Prostate gland (tissue), 2 donors: ENCODE measurements around the gene TPGS1. TPM values are rescaled to one million over a fixed set of nuclear protein-coding genes. Genes with fewer than 3 reads are reported as not detected.

ENCODE experiments used
- DNase-seq: peaks from one replicate; pipeline ENCODE4 v3.0.0-alpha.2; 2019; ENCODE audit warnings: low spot score
- H3K27ac ChIP-seq, 2 donors: fragments of 200-600 bp; sonication (generic); 2 replicates each; pipeline ENCODE4 v1.5.1; 2017 to 2019
- H3K27me3 ChIP-seq: fragments of 200-600 bp; sonication (generic); replicated peaks from 2 replicates; pipeline ENCODE4 v1.5.1; 2019; ENCODE audit not compliant: insufficient read depth
- H3K36me3 ChIP-seq, 2 donors: fragments of 200-600 bp; sonication (generic); 1 replicate in 1 of 2; 2 replicates in 1 of 2; pipeline versions ENCODE4 v1.5.1 to v1.8.1; 2017 to 2019
- H3K4me1 ChIP-seq: fragments of 200-600 bp; sonication (generic); replicated peaks from 2 replicates; pipeline ENCODE4 v1.5.1; 2019
- H3K4me3 ChIP-seq, 2 donors: fragments of 200-600 bp; sonication (generic); 2 replicates each; pipeline ENCODE4 v1.5.1; 2017 to 2019
- H3K9me3 ChIP-seq: fragments of 200-600 bp; sonication (generic); 2 replicates; pipeline ENCODE4 v1.5.1; 2017
- POLR2A ChIP-seq: fragments of 450-650 bp; IDR thresholded peaks from one replicate; pipeline ENCODE4 v1.6.1; 2016; ENCODE audit warnings: antibody characterized with exemption, mild to moderate bottlenecking
- POLR2AphosphoS5 ChIP-seq: sonication (generic); formaldehyde crosslinking; IDR thresholded peaks from one replicate; pipeline ENCODE4 v1.6.1; 2017; ENCODE audit warnings: antibody characterized with exemption
- WGBS: methylation state at CpG from one replicate; pipeline ENCODE4 v1.1.5; 2018; 5-methylcytosine and 5-hydroxymethylcytosine counted together
- intact Hi-C: fragments of 100-400 bp; cut with DNase I; formaldehyde crosslinking; loops from one replicate; pipeline ENCODE4 v1.14.2; 2022
- total RNA-seq, 2 donors: library from RNA; depleted of rRNA; stranded (reverse); fragments of >200 nt; gene quantifications; one replicate each; pipeline ENCODE4 v1.1.0, GENCODE V29; 2016
- TF ChIP-seq, protein P1 (sequence below), 4 experiments: fragments of 200-600 bp in 2 of 4; fragments of 450-650 bp in 2 of 4; sonication (generic) in 2 of 4; IDR thresholded peaks; 1 replicate in 3 of 4; 2 replicates in 1 of 4; pipeline ENCODE4 v1.5.1; 2016 to 2019; ENCODE audit warnings: antibody characterized with exemption in 4 of 4, mild to moderate bottlenecking in 2 of 4, moderate library complexity in 2 of 4

Gene TPGS1
- total RNA-seq, 2 donors from 2014 or later: 90.0 to 94.9 TPM

DNA sequence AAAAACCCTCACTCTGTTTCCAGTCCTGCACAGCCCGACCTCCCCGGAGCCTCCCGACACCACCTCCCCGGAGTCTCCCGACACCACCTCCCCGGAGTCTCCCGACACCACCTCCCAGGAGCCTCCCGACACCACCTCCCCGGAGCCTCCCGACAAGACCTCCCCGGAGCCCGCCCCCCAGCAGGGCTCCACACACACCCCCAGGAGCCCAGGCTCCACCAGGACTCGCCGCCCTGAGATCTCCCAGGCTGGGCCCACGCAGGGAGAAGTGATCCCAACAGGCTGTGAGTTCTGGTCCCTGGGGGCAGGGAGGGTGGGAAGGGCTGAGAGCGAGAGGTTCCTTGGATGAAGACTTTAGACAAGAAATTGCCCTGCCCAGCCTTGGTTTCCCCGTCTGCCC lies 5.7 kb upstream of the TPGS1 start:
- 86% methylated on average over 17 of the region's 17 CpGs for WGBS
- intact Hi-C loops: no loop called here
- Histone ChIP-seq H3K4me3 (no peak overlapping the region), H3K27ac (no peak overlapping the region), H3K27me3 (peaks cover 10% of the 10 kb centered on the region), H3K36me3 (no peaks in the 10 kb centered on the region), H3K4me1 (no peaks in the 10 kb centered on the region), H3K9me3 (no peaks in the 10 kb centered on the region)
- DNase-seq: no peak
- TF ChIP-seq POLR2A (no peak), POLR2AphosphoS5 (no peak)
- TF ChIP-seq, protein P1, sequence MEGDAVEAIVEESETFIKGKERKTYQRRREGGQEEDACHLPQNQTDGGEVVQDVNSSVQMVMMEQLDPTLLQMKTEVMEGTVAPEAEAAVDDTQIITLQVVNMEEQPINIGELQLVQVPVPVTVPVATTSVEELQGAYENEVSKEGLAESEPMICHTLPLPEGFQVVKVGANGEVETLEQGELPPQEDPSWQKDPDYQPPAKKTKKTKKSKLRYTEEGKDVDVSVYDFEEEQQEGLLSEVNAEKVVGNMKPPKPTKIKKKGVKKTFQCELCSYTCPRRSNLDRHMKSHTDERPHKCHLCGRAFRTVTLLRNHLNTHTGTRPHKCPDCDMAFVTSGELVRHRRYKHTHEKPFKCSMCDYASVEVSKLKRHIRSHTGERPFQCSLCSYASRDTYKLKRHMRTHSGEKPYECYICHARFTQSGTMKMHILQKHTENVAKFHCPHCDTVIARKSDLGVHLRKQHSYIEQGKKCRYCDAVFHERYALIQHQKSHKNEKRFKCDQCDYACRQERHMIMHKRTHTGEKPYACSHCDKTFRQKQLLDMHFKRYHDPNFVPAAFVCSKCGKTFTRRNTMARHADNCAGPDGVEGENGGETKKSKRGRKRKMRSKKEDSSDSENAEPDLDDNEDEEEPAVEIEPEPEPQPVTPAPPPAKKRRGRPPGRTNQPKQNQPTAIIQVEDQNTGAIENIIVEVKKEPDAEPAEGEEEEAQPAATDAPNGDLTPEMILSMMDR (IDR thresholded peaks at IDR 0.05): no peak

DNA sequence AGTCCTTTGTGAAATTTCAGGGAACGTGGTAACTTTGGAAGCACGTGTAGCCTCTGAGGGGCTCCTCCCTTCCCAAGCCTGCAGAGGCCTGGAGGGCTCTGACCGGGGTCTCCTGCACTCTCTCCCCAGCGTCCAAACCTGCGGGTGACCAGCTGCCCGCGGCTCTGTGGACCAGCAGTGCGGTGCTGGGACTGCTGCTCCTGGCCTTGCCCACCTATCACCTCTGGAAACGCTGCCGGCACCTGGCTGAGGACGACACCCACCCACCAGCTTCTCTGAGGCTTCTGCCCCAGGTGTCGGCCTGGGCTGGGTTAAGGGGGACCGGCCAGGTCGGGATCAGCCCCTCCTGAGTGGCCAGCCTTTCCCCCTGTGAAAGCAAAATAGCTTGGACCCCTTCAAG lies 2.7 kb upstream of the TPGS1 start:
- 89% methylated on average over 14 of the region's 14 CpGs for WGBS
- H3K9me3 ChIP-seq: no peaks in the 10 kb centered on the region
- intact Hi-C loops: no loop called here
- H3K4me3 ChIP-seq: no peak overlapping the region
- DNase-seq: no peak
- no peaks in the 10 kb centered on the region for H3K36me3 ChIP-seq
- peaks cover 5% of the 10 kb centered on the region for H3K4me1 ChIP-seq
- TF ChIP-seq POLR2A (no peak), POLR2AphosphoS5 (no peak)
- TF ChIP-seq, protein P1 (IDR thresholded peaks at IDR 0.05): no peak
- no peak overlapping the region for H3K27ac ChIP-seq
- no peaks in the 10 kb centered on the region for H3K27me3 ChIP-seq

DNA sequence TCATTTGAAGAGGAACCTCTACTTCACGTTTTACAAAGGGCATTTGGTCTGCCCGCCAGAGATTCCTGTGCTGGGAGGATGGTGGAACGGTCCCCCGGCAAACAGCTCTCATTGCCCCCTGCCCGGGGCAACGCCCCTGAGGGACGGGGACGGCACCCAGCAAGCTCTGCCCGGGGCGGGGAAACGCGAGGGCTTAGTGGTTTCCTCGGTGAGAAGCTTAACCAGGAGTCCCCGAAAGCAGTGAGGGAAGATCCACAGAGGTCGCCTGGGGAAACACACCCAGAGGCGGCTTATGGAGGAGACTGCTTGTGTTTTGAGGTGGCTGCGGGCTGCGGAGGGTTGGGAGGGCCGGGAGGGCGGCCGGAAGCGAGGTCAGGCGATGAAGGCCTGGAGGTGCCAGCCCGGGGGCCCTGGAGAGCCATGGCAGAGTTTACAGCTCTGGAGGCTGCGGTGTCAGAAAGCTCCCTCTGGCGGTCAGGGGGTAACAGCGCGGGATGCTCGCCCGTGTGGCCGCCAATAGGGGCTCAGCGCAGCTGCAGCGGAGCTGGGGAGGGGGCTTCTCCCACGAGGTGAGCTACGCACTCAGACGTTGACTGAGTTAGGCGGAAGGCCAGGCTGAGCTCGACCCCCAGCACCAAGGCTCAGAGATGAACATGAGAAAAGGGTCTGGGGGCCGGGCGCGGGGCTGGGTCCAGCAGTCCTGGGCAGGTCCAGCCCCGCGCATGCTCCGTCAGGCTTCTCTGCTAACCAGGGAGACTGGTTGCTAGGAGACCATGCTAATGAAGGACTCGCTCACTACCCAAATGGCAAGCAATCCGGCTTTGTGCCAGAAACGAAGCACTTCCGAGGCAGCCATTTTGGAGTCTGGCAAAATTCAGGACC lies 652 bp upstream of the TPGS1 start:
- intact Hi-C loops: no loop called here
- 7% methylated on average over 39 of the region's 48 CpGs for WGBS

DNA sequence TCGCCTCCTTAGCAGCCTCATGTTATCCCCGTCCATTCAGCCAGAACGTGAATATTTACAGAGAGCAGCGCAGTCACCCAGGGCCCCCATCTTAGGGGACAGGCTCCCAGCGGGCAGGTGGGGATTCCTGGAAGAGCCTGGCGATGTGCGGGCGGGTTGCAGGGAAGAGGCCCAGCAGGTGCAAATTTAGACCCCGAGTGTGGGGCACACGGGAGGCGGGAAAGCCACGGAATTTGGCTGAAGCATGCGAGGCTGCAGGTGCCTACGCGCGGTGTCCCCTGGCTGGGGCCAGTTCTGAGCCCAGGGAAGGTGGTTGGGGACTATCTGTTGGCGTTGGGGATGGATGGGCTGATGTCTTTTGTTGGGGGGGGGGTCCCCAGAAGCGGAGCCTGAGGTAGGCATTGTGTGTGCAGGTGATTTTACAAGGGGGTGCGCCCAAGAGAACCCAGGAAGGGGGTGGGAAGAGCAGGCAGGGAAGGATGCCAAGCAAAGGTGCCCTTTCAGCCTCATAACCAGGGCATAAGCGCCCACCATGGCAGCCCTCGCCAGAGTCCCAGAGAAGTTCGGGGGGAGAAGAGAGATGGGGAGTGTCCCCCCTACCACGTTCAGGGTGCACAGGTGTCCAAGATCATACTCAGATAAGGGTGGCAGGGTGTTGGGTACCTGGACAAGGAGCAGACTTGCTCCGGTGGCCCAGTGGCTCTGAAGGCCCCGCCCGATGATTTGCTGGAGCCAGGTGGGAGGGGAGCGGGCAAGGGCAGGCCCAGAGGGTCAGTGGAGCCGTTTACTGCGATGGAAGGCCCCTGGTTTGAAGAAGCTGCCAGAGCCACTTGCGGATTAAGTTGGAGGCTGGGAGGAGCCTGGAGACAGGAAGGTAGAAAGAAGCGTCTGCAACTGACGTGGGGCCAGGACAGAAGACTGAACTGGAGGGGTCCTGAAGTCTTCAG lies 1.2 kb downstream of the TPGS1 start:
- Histone ChIP-seq H3K27me3 (no peaks in the 10 kb centered on the region), H3K36me3 (no peaks in the 10 kb centered on the region), H3K9me3 (no peaks in the 10 kb centered on the region), H3K4me3 (peak overlapping the region; percentile 91 to 99), H3K27ac (no peak overlapping the region), H3K4me1 (peaks cover 5% of the 10 kb centered on the region)
- no peak for DNase-seq
- 56% methylated on average over 32 of the region's 32 CpGs for WGBS
- TF ChIP-seq POLR2AphosphoS5 (no peak), POLR2A (no peak)
- TF ChIP-seq, protein P1 (IDR thresholded peaks at IDR 0.05): no peak
- intact Hi-C loops: no loop called here

More for the DNA sequence above, 652 bp upstream of the TPGS1 start:
- Histone ChIP-seq H3K9me3 (no peaks in the 10 kb centered on the region), H3K27me3 (no peaks in the 10 kb centered on the region), H3K36me3 (no peaks in the 10 kb centered on the region), H3K4me3 (peak overlapping the region; percentile 91 to 99), H3K4me1 (peaks cover 5% of the 10 kb centered on the region), H3K27ac (peak overlapping the region; percentile 87 to 91)
- TF ChIP-seq, protein P1 (IDR thresholded peaks at IDR 0.05): peak; percentile 89 to 99 (median 96)
- TF ChIP-seq POLR2A (peak; percentile 29), POLR2AphosphoS5 (no peak)
- peak; percentile 81 for DNase-seq
